ENCODE results near the gene DCT.

GRCh38 chr13:94433055-94433961 lies 46.2 kb downstream of the DCT start:
- no peak for TF ChIP-seq MAX (IDR thresholded peaks at IDR 0.05)
- TF ChIP-seq TCF12 (IDR thresholded peaks at IDR 0.05; ENCODE audit: low read depth) = no peak
- TF ChIP-seq REST (IDR thresholded peaks at IDR 0.05; ENCODE audit: low read depth) = no peak

All from Ishikawa (cell line).